GM18870 (cell line): ENCODE measurements around the gene TBC1D1.

Source experiments
- ATAC-seq: cut with Tn5 transposase; IDR thresholded peaks from one replicate; pipeline ENCODE4 v1.9.1; 2021; ENCODE audit warnings: moderate library complexity; ENCODE audit not compliant: unreplicated experiment

The TBC1D1 gene

DNA sequence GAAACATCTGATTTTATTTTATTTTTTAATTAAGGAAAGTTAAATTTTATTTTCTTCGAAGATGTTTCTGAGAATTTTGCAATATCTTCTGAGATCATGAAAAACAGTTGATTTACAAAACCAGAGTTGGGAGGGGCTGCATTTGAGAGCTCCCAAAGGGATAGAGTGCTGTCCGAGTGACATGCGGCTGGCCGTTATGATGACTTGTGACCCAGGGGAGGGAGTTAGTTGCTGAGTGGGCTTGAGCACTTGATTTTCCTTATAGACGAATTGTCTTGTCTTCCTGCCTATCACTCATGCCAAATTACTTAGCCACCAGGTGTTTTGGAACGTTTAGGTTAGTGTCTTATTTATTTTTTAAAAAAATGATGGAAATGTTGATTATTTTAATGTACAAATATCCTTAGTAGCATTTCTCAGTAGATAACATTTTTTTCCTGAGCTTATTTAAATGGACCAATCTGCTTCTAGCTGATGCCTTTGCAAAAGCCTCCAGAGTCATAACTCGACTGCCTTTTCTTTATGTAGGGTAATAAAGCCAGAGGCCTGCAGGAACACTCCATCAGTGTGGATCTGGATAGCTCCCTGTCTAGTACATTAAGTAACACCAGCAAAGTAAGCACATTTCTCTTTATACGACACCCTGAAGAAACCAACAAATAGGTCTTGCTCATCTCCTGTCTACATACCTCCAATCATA, 154.6 kb downstream of the TBC1D1 start:
- no peak for ATAC-seq

DNA sequence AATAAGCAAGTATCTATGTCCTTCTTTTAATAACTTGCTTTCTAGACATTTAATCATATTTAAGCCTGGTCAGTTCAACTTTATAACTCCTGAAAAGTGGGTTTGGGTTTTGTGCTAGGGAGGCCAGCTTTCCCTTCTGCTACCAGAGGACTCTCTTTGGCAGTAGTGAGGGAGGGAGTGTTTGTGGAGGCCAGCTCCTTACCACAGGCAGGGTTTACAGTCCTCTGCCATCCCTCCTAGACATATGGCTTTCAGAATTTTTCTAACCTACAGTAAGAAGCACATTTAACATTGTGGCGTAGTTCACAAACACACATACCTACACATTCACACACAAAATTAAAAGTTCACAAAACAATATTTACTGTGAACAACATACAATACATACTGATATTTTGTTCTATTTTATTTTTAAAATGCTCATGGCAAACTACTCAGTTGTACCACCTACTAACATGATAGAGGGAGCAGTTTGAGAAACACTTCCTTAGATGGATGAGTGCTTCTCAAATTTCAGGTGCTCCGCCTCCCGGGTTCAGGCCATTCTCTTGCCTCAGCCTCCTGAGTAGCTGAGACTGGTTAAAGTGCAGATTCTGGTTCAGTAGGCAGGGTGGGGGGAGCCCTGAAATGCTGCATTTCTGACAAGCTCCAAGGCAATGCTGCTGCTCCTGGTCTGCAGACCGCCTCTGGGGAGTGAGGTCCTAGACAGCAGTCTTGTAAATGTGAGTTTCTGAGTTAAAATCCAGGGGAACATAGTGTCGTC, 156.0 kb downstream of the TBC1D1 start:
- ATAC-seq: no peak

GRCh38 chr4:38049545-38050170, 158.8 kb downstream of the TBC1D1 start:
- no peak for ATAC-seq

DNA sequence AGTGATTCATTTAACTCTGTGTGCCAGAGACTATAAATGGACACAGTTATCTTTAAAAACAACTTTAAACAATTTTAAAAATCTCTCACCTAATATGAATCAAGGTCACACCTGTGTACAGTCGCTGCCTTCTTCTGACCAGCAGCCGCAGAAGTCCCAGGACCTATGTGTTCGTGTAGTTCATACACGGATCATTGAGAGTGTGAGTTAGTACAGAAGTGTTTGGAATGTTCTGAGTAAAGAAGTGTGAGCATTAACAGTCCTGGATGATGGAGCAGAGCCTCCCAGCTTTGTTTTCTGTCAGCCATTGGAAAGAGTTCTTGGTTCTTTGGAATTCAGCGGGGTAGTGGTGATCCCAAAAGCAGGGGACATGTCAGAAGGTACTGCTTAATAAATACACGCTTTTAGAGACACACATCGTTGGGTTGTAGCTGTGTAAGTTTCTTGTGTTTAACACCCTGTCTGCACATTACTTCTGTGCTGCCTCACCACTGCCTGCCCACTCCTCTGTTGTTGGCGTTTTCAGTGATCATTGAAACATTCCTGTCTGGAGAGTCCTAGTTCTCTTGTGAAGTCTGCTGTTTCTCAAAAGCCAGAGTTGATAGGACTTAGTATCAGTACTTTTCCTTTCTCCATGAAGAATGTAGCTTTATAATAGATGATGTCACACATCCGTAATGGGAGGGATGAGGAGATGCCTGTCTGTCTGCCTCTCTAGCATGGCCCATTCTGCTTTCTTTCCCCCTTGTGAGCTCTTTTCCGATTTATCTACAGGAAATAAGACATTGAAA, 159.9 kb downstream of the TBC1D1 start:
- no peak for ATAC-seq

GRCh38 chr4:38055566-38055965, 164.7 kb downstream of the TBC1D1 start:
- ATAC-seq: no peak

- ATAC-seq: no peak
Observed at GRCh38 chr4:38056011-38056685, 165.3 kb downstream of the TBC1D1 start.

GRCh38 chr4:38058151-38058550, 167.3 kb downstream of the TBC1D1 start:
- ATAC-seq: no peak

GRCh38 chr4:38060829-38061431, 170.0 kb downstream of the TBC1D1 start:
- ATAC-seq: no peak

- no peak for ATAC-seq
Observed at GRCh38 chr4:38062088-38062775, 171.3 kb downstream of the TBC1D1 start.

DNA sequence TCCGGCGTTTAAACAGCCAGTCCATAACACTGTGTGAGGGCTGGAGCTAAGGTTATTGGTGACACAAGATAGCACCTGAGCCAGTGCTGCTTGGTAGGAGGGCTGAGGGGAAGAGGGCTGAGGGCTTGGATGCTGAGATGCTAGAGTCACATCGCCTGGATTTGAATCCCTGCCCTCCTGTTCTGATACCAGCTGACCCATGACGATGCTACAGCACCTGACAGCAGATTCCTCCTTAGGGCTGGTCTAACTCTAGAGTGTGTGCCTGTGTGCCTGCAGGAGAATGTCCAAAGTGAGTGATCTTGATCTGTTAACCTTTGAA, 171.9 kb downstream of the TBC1D1 start:
- ATAC-seq: no peak

DNA sequence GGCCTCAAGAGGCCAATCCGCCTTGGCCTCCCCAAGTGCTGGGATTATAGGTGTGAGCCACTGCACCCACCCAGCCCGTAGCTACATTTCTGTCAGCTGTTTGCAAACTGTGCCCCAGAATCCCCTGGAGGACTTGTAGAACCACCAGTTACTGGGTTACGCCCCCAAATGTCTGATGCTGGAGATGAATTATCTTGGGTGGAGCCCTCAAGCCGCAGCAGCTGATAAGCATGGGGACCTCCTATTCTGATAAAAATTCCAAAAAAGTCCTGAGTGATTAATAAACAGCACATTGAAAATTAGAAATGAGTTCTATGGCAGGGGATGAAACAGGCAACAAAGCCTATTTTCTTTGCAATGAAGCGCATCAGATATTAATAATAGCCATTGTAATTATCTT, 174.3 kb downstream of the TBC1D1 start:
- ATAC-seq: no peak

GRCh38 chr4:38065900-38066299, 175.0 kb downstream of the TBC1D1 start:
- ATAC-seq: no peak

- ATAC-seq: no peak
Observed at GRCh38 chr4:38067499-38067898, 176.6 kb downstream of the TBC1D1 start.

DNA sequence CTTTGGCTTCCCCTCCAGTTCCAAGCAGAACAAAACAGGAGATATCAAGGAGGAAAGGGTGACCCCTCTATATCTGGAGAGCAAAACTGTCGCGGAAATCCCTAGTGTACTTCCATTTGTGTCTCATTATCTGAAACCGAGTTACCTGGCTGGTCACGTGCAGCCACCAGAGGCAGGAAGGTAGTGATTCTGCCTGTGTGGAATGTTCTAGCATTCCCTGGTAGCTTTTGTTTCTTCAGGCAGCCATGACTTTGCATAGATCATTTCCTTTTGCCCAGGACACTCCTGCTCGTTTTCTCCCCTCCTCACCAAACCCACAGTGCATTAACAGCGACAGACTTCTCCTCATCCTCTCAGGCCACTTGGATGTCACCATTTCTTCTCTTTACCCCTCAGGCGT, 177.2 kb downstream of the TBC1D1 start:
- ATAC-seq: no peak

GRCh38 chr4:38069271-38069760, 178.4 kb downstream of the TBC1D1 start:
- ATAC-seq: no peak

GRCh38 chr4:38071801-38072431, 181.0 kb downstream of the TBC1D1 start:
- no peak for ATAC-seq

GRCh38 chr4:38072578-38072977, 181.7 kb downstream of the TBC1D1 start:
- no peak for ATAC-seq

- ATAC-seq: no peak
Observed at GRCh38 chr4:38073596-38074234, 182.8 kb downstream of the TBC1D1 start.
